Liver (tissue), 9 donors: Measurements from ENCODE around the gene AADACL3. TPM values are rescaled to one million over a fixed set of nuclear protein-coding genes. Genes with fewer than 3 reads are reported as not detected.

Experiments
- DNase-seq: peaks from one replicate; pipeline ENCODE4 v3.0.0-alpha.2; 2017; ENCODE audit warnings: low spot score
- H3K27ac ChIP-seq, 2 donors: one replicate each; pipeline ENCODE4 v1.7.0; 2013; ENCODE audit warnings: inconsistent platforms in 2 of 2, low read length in 2 of 2, control low read depth in 1 of 2, low read depth in 1 of 2, mild to moderate bottlenecking in 1 of 2
- H3K27me3 ChIP-seq, 4 donors: one replicate each; pipeline versions ENCODE4 v1.6.1 to v1.7.0; 2013; ENCODE audit warnings: low read length in 3 of 4, inconsistent platforms in 1 of 4, mild to moderate bottlenecking in 1 of 4, moderate library complexity in 1 of 4; ENCODE audit not compliant: control insufficient read depth in 4 of 4, insufficient read depth in 4 of 4
- H3K36me3 ChIP-seq, 4 donors: one replicate each; pipeline versions ENCODE4 v1.6.1 to v1.7.0; 2013; ENCODE audit warnings: low read length in 3 of 4, mild to moderate bottlenecking in 3 of 4, low read depth in 1 of 4, moderate library complexity in 1 of 4; ENCODE audit not compliant: control insufficient read depth in 4 of 4, insufficient read depth in 3 of 4
- H3K4me1 ChIP-seq, 4 donors: one replicate each; pipeline versions ENCODE4 v1.6.1 to v1.7.0; 2013; ENCODE audit warnings: low read length in 3 of 4, mild to moderate bottlenecking in 3 of 4, moderate library complexity in 1 of 4; ENCODE audit not compliant: control insufficient read depth in 4 of 4, insufficient read depth in 4 of 4
- H3K4me3 ChIP-seq, 3 donors: one replicate each; pipeline versions ENCODE4 v1.6.1 to v1.7.0; 2013; ENCODE audit warnings: low read length in 3 of 3, control low read depth in 1 of 3, low read depth in 1 of 3, mild to moderate bottlenecking in 1 of 3
- H3K9ac ChIP-seq, 2 donors: one replicate each; pipeline ENCODE4 v1.7.0; 2013; ENCODE audit warnings: low read length in 2 of 2, mild to moderate bottlenecking in 2 of 2, moderate library complexity in 2 of 2, control low read depth in 1 of 2, low read depth in 1 of 2
- H3K9me3 ChIP-seq, 4 donors: one replicate each; pipeline versions ENCODE4 v1.6.1 to v1.7.0; 2013; ENCODE audit warnings: low read length in 3 of 4; ENCODE audit not compliant: control insufficient read depth in 4 of 4
- EGR1 ChIP-seq, 2 donors: IDR thresholded peaks; 2 replicates each; pipeline ENCODE4 v1.6.1; 2016 to 2018; ENCODE audit warnings: antibody characterized with exemption in 2 of 2, low read depth in 2 of 2
- FOXA1 ChIP-seq: IDR thresholded peaks from 2 replicates; pipeline ENCODE4 v1.6.1; 2016; ENCODE audit warnings: antibody characterized with exemption
- HNF4A ChIP-seq, 2 donors: conservative IDR thresholded peaks; 2 replicates each; pipeline ENCODE4 v1.6.1; 2016; ENCODE audit warnings: antibody characterized with exemption in 2 of 2, mild to moderate bottlenecking in 2 of 2
- JUND ChIP-seq, 2 donors: IDR thresholded peaks; 2 replicates each; pipeline ENCODE4 v1.6.1; 2016; ENCODE audit warnings: antibody characterized with exemption in 2 of 2
- NR2F2 ChIP-seq: IDR thresholded peaks from 2 replicates; pipeline ENCODE4 v1.6.1; 2016; ENCODE audit warnings: antibody characterized with exemption
- RXRA ChIP-seq, 2 donors: IDR thresholded peaks; 2 replicates each; pipeline ENCODE4 v1.6.1; 2017 to 2018; ENCODE audit warnings: antibody characterized with exemption in 2 of 2, mild to moderate bottlenecking in 1 of 2
- YY1 ChIP-seq: IDR thresholded peaks from 2 replicates; pipeline ENCODE4 v1.6.1; 2016; ENCODE audit warnings: antibody characterized with exemption, mild to moderate bottlenecking
- WGBS: extraction: QIAGEN DNeasy Blood & Tissue Kit; methylation state at CpG from one replicate; pipeline ENCODE4 v1.1.7; 2013; 5-methylcytosine and 5-hydroxymethylcytosine counted together
- polyA plus RNA-seq, 2 donors: library from polyadenylated mRNA; stranded (reverse) in 1 of 2; unstranded in 1 of 2; fragments of 200-250 nt in 1 of 2; fragments of >200 nt in 1 of 2; fragmentation: Nextera tagmentation in 1 of 2; extraction: Ambion mirVana in 1 of 2; gene quantifications; one replicate each; pipeline versions ENCODE4 v1.2.1 to v1.2.3, GENCODE V29; 2013 to 2015
- total RNA-seq, 2 donors: library from RNA; depleted of rRNA; stranded (reverse); fragments of >200 nt; gene quantifications; one replicate each; pipeline ENCODE4 v1.2.3, GENCODE V29; 2014
- TF ChIP-seq, protein P1 (sequence below): IDR thresholded peaks from 2 replicates; pipeline ENCODE4 v1.6.1; 2016; ENCODE audit warnings: antibody characterized with exemption
- TF ChIP-seq, protein P2 (sequence below): IDR thresholded peaks from 2 replicates; pipeline ENCODE4 v1.6.1; 2016; ENCODE audit warnings: antibody characterized with exemption
- TF ChIP-seq, protein P3 (sequence below): IDR thresholded peaks from 2 replicates; pipeline ENCODE4 v1.6.1; 2016; ENCODE audit warnings: antibody characterized with exemption, mild to moderate bottlenecking
- TF ChIP-seq, protein P4 (sequence below): fragments of 150-350 bp; IDR thresholded peaks from 2 replicates; pipeline ENCODE4 v1.5.1; 2017; ENCODE audit warnings: improper control_type of control experiment, low read depth, low read length; ENCODE audit not compliant: missing input control
- donor health status: healthy.
- donor health status: healthy.
- donor health status: healthy.
- donor health status: healthy.
- donor health status: healthy.

Gene AADACL3
- total and polyA plus RNA-seq, 4 donors: not detected

DNA sequence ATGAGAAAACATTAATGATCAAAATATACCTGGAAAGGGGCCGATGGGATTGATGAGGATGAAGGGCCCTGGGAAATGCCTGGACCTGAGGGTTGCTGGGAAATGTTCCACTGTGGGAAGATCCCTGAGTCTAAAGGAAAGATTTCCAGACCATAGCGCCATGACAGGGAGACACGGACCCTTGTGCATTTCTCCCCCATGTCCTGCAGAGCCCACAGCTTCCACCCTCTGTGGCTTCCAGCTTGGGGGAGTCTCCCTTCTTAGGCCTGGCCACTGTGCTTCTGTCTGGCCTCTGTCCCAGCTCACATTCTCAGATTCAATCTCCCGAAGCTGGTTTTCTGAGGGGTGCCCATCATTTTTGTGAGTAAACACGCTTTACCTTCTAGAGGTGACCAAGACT, 56.6 kb downstream of the AADACL3 start:
- H3K9ac ChIP-seq: no peak overlapping the region
- no peaks in the 10 kb centered on the region for H3K36me3 ChIP-seq
- H3K4me3 ChIP-seq: no peak overlapping the region
- H3K27ac ChIP-seq: no peak overlapping the region
- H3K27me3 ChIP-seq: peaks cover 0 to 8% (median 0%) of the 10 kb centered on the region in 4 donors
- H3K4me1 ChIP-seq: no peaks in the 10 kb centered on the region
- TF ChIP-seq, protein P1, sequence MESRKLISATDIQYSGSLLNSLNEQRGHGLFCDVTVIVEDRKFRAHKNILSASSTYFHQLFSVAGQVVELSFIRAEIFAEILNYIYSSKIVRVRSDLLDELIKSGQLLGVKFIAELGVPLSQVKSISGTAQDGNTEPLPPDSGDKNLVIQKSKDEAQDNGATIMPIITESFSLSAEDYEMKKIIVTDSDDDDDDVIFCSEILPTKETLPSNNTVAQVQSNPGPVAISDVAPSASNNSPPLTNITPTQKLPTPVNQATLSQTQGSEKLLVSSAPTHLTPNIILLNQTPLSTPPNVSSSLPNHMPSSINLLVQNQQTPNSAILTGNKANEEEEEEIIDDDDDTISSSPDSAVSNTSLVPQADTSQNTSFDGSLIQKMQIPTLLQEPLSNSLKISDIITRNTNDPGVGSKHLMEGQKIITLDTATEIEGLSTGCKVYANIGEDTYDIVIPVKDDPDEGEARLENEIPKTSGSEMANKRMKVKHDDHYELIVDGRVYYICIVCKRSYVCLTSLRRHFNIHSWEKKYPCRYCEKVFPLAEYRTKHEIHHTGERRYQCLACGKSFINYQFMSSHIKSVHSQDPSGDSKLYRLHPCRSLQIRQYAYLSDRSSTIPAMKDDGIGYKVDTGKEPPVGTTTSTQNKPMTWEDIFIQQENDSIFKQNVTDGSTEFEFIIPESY: no peak
- TF ChIP-seq, protein P2, sequence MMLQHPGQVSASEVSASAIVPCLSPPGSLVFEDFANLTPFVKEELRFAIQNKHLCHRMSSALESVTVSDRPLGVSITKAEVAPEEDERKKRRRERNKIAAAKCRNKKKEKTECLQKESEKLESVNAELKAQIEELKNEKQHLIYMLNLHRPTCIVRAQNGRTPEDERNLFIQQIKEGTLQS: no peak
- TF ChIP-seq FOXA1 (no peak), HNF4A (conservative IDR thresholded peaks at IDR 0.05) (no peak), RXRA (IDR thresholded peaks at IDR 0.05) (no peak)
- TF ChIP-seq, protein P3, sequence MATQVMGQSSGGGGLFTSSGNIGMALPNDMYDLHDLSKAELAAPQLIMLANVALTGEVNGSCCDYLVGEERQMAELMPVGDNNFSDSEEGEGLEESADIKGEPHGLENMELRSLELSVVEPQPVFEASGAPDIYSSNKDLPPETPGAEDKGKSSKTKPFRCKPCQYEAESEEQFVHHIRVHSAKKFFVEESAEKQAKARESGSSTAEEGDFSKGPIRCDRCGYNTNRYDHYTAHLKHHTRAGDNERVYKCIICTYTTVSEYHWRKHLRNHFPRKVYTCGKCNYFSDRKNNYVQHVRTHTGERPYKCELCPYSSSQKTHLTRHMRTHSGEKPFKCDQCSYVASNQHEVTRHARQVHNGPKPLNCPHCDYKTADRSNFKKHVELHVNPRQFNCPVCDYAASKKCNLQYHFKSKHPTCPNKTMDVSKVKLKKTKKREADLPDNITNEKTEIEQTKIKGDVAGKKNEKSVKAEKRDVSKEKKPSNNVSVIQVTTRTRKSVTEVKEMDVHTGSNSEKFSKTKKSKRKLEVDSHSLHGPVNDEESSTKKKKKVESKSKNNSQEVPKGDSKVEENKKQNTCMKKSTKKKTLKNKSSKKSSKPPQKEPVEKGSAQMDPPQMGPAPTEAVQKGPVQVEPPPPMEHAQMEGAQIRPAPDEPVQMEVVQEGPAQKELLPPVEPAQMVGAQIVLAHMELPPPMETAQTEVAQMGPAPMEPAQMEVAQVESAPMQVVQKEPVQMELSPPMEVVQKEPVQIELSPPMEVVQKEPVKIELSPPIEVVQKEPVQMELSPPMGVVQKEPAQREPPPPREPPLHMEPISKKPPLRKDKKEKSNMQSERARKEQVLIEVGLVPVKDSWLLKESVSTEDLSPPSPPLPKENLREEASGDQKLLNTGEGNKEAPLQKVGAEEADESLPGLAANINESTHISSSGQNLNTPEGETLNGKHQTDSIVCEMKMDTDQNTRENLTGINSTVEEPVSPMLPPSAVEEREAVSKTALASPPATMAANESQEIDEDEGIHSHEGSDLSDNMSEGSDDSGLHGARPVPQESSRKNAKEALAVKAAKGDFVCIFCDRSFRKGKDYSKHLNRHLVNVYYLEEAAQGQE: no peak
- TF ChIP-seq, protein P4, sequence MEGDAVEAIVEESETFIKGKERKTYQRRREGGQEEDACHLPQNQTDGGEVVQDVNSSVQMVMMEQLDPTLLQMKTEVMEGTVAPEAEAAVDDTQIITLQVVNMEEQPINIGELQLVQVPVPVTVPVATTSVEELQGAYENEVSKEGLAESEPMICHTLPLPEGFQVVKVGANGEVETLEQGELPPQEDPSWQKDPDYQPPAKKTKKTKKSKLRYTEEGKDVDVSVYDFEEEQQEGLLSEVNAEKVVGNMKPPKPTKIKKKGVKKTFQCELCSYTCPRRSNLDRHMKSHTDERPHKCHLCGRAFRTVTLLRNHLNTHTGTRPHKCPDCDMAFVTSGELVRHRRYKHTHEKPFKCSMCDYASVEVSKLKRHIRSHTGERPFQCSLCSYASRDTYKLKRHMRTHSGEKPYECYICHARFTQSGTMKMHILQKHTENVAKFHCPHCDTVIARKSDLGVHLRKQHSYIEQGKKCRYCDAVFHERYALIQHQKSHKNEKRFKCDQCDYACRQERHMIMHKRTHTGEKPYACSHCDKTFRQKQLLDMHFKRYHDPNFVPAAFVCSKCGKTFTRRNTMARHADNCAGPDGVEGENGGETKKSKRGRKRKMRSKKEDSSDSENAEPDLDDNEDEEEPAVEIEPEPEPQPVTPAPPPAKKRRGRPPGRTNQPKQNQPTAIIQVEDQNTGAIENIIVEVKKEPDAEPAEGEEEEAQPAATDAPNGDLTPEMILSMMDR: no peak
- no peaks in the 10 kb centered on the region for H3K9me3 ChIP-seq
- DNase-seq: no peak
- WGBS: 85% methylated on average over 5 of the region's 5 CpGs

DNA sequence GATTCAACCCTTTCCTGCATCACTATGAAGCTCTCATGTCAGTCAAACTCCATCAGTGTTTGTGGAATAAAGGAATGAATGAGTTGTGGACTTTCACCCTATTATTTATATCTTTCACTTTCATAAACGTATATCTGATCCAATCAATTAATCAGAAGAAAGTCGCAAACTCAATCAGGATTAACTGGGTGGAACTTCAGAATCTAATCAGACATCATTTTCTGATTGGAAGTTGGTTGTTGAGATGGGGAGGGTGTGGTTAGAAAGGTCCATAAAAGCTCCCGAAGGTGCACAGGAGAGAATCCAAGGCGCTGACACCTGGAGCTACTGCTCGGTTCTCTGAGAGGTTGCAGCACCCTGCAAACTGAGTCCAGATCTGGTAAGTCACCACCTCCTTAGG, 57.5 kb downstream of the AADACL3 start, which contains the start of gene PRAMEF12:
TSS of gene PRAMEF12 (plus strand) at position 301 of the 400 bp plus-strand sequence. CDS start 1,130 bp downstream, outside the sequence.
- Histone ChIP-seq H3K4me3 (no peak within 1 kb of the TSS), H3K9me3 (no peaks in the 10 kb centered on the region), H3K27me3 (peaks cover 0 to 8% (median 0%) of the 10 kb centered on the region in 4 donors), H3K27ac (no peak within 1 kb of the TSS), H3K4me1 (no peaks in the 10 kb centered on the region), H3K9ac (no peak within 1 kb of the TSS), H3K36me3 (no peaks in the 10 kb centered on the region)
- no peak for DNase-seq
- WGBS: 73% methylated on average over 5 of the region's 5 CpGs
- TF ChIP-seq, protein P2: no peak
- TF ChIP-seq, protein P1: no peak
- TF ChIP-seq FOXA1: no peak
- no peak for TF ChIP-seq RXRA (IDR thresholded peaks at IDR 0.05)
- no peak for TF ChIP-seq NR2F2
- TF ChIP-seq EGR1 (IDR thresholded peaks at IDR 0.05; ENCODE audit: low read depth in 2 of 2): no peak
- TF ChIP-seq YY1: no peak
- no peak for TF ChIP-seq JUND (IDR thresholded peaks at IDR 0.05)
